GM19452 (cell line): ENCODE measurements around the gene ZNF106.
A peak's percentile ranks its signal among the peaks of the same experiment; 100 is the strongest.

Source experiments
- ATAC-seq: cut with Tn5 transposase; IDR thresholded peaks from one replicate; pipeline ENCODE4 v1.9.1; 2021; ENCODE audit not compliant: unreplicated experiment

Gene ZNF106

DNA sequence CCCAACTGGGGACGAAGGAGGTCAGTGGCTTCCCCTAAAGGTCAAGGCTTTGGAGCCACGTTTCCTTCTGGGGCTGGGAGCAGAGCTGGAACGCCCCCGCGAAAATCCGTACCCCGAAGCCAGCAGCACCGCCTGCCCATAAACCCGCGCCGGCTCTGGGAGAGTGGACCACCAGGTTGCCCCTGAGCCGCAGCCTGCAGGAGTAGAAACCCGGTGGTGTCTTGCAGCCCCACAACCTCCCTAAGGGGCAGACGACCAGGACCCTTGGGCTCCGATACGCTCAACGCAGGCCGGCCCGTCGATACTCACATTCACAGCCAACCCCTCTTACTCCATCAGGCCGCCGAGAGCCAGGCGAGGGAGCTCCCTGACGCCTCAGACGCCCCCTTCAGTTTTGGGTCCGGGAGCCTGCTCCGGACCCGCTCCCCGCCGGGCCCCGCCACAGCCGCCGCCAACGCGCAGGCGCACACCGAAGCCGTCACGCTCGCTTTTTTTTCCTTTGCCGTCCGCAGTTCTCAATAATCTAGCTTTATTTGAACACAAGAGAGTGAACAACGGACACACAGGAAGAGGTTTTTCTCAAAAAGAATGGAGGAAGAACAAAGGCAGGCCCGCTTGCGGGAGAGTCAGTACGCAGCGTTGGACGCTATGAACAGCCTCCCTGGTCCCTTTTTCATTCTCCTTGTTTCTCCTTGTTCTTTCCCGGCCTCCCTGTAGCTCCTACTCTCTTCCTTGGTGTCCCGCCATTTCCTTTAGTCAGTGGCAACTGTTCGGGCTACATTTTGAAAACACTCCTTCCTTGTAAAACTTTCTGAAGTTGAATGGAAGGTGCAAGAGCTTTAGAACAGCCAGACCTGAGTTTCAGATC, at the start of gene ZNF106:
TSS of gene ZNF106 (minus strand) at position 471 of the 868 bp plus-strand sequence. CDS start 18,852 bp downstream, outside the sequence.
- ATAC-seq, result no peak

DNA sequence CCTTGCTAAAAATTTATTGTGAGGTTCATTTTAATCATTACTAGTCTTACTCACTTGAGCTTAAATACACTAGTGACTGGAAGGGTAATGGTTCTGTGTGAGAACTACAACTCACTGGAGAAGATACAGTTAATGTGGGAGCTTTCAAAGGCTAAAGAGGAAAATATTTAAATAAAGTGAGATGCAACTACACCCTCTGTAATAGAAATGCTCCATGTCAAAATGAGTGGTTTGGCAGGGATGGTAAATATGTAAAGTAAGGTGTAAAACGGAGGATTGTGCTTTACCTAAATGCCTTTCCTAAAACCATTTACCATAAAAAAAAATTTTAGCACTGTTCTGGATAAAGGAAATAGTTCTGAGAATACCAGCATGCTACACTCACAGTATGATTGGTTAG, 42.3 kb upstream of the ZNF106 start:
- ATAC-seq, result no peak

- no peak for ATAC-seq
These were observed 38.0 kb upstream of the ZNF106 start for GRCh38 chr15:42528970-42529369.

GRCh38 chr15:42523331-42523730, 32.4 kb upstream of the ZNF106 start:
- ATAC-seq, result no peak

DNA sequence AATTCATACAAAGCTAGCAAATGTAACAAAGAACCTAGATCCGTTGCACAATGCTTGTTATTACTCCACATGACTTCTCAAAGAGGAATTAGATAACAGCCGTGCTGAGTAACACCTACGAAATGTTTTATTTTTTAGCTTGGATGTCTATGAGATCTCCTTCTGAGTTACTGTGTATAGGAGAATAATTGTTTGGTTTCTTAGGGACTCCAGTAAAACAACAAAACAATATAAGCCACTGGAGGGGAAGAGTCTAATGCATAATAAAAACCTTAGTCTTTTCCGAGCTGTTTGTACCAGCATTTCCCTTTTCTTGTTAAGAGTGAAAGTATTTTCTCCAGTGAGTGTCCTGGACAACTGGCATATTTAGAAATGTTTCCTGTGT, 20.1 kb upstream of the ZNF106 start:
- ATAC-seq, result no peak

GRCh38 chr15:42510258-42511006, 19.5 kb upstream of the ZNF106 start:
- no peak for ATAC-seq

DNA sequence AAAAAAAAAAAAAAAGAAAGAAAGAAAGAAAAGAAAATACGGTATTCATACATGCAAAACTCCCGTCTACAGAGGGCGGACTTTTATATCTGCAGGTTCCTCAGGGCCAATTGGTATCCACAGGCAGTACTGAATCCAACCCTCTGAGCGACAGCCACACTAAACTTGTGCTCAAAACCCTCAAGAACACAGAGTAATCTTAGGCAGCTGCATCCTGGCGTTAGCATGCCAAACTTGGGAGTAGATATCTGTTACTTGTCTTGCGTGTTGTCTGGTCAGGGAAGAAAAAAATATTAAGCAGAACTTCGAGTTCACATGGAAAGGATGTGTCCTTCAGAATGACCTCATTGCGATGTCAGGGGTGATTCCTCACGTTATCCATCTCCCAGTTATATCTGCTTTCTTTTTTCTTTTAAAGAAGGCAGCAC, 17.3 kb upstream of the ZNF106 start:
- ATAC-seq, result no peak

DNA sequence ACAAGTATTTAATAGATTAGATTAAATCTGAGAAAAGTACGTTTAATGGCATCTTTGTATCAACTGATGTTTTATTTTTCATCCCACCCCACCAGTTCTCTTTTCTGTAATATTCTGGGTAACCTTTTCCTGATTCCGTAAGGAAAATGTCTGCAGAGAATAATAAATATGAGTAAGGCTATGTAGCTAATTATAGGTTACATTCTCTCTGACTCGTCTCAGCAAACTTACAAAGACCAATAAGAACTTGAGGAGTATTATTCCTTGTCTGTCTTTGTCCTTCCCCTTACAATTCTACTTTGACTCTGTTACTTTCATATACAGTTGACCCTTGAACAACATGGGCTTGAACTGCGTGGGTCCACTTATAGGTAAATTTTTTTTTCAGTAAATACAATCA, 16.6 kb upstream of the ZNF106 start:
- no peak for ATAC-seq

- peak; percentile 30 for ATAC-seq
These were observed 13.7 kb upstream of the ZNF106 start for GRCh38 chr15:42504631-42505030.

- no peak for ATAC-seq
These were observed 12.9 kb upstream of the ZNF106 start for GRCh38 chr15:42503825-42504224.

GRCh38 chr15:42502477-42502876, 11.5 kb upstream of the ZNF106 start:
- no peak for ATAC-seq

DNA sequence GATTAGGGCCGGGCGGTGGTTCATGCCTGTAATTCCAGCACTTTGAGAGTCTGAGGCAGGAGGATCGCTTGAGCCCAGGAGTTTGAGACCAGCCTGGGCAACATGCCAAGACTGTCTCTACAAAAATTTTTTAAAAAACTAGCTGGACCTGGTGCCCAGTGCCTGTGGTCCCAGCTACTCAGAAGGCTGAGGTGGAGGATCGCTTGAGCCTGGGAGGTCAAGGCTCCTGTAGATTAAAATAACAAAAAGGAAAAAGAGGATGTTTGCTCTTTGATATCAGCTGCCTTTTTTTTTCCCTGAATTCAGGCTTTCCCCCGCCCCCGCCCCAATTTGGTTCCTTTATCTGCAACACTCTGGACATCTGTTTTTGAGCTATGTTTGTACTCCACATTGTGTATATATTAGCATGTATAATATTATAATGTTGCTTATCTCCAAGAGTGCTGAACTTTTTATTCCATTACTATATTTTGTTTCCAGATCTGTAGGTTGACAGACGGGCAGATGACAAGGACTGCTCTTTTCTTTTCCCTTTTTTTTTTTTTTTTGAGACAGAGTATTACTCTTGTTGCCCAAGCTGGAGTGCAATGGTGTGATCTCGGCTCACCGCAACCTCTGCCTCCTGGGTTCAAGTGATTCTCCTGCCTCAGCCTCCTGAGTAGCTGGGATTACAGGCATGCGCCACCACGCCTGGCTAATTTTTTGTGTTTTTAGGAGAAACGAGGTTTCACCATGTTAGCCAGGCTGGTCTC, 9.1 kb upstream of the ZNF106 start:
- ATAC-seq, result no peak

- ATAC-seq, result no peak
These were observed 7.5 kb upstream of the ZNF106 start for GRCh38 chr15:42498212-42499068.

GRCh38 chr15:42495361-42496212, 4.6 kb upstream of the ZNF106 start, which contains the start of gene SNAP23:
SNAP23 (plus strand) TSS chr15:42495634; CDS start chr15:42511847, 16,213 bp downstream.
- peak; percentile 70 for ATAC-seq

DNA sequence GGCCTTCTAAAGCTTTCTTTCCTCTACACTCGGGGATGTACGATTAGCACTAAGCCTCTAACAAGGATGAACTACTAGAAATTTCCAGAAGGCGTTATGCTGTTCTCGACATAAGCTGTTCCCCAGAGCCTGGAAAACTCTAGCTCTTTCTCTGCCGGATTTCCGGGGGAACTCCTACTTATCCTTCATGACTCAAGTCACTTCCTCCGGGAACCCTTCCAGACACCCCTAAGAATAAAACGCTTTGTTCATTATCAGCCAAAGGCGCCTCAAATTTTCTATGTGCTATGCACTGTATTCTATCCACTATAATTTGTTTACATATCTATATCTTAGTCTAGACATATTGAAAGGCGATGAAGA, 4.0 kb upstream of the ZNF106 start:
- no peak for ATAC-seq

GRCh38 chr15:42493679-42494078, 2.7 kb upstream of the ZNF106 start:
- ATAC-seq, result no peak

DNA sequence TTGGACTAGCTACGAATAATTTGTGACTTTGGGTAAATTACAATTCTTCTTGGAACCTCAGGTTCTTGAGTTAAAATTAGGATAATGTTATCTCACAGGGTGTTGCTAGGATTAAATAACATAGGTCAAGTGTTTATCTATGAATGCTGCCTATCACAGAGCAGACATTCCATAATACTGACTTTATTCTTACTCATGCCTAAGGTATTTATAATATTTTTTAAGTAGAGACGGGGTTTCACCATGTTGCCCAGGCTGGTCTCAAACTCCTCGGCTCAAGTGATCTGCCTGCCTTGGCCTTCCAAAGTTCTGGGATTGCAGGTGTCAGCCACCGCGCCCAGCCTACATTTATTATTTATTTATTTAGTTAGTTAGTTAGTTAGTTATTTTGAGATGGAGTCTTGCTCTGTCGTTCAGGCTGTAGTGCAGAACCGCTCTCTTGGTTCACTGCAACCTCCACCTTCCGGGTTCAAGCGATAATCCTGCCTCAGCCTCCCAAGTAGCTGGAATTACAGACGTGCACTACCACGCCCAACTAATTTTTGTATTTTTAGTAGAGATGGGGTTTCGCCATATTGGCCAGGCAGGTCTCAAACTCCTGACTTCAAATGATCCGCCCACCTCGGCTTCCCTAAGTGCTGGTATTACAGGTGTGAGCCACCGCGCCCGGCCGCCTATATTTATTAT, 741 bp upstream of the ZNF106 start:
- ATAC-seq, result no peak

DNA sequence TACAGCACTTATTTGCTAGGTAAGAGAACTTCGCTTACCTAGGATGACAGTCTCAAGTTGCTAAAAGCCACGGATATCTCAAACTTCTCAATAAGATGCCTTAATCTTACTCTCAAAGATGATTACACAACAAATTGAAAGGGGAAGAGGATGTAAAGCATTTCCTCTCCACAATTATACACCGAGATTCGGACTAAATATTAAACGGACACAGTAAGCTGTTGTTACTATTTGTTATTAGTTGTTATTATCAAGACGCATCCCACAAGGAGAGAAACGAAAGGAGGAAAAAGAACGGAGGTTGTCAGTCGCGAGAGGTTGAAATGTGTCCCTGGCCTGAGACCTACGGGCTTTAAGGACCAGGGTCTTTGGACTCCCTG, 660 bp downstream of the ZNF106 start:
- no peak for ATAC-seq

GRCh38 chr15:42483677-42484076, 7.3 kb downstream of the ZNF106 start:
- ATAC-seq, result no peak
